GM23338 (cell line): Measurements from ENCODE around the gene ARL14EP. TPM values are rescaled to one million over a fixed set of nuclear protein-coding genes. Genes with fewer than 3 reads are reported as not detected.

Experiments used
- ATAC-seq: fragments of 200-7000 bp; cut with Tn5 transposase; 3 replicates; pipeline ENCODE4 v1.9.1; 2020
- DNase-seq: peaks from one replicate; pipeline ENCODE4 v3.0.0-alpha.2; 2015; ENCODE audit warnings: low spot score
- H2AFZ ChIP-seq: fragments of 200-600 bp; sonication (generic); 2 replicates; pipeline ENCODE4 v1.8.0; 2016; ENCODE audit warnings: antibody characterized with exemption, mild to moderate bottlenecking, moderate library complexity
- H3F3A ChIP-seq: fragments of 200-600 bp; sonication (generic); replicated peaks from 2 replicates; pipeline ENCODE4 v1.8.0; 2017; ENCODE audit warnings: antibody characterized with exemption, mixed run types, low read depth
- H3K27ac ChIP-seq: fragments of 200-600 bp; sonication (generic); 2 replicates; pipeline ENCODE4 v1.6.1; 2016; ENCODE audit warnings: low read depth
- H3K27me3 ChIP-seq: fragments of 200-600 bp; sonication (generic); 2 replicates; pipeline ENCODE4 v1.8.0; 2016; ENCODE audit warnings: mild to moderate bottlenecking, mixed run types, moderate library complexity; ENCODE audit not compliant: insufficient read depth
- H3K36me3 ChIP-seq: fragments of 200-600 bp; sonication (generic); 2 replicates; pipeline ENCODE4 v1.8.0; 2016; ENCODE audit warnings: mild to moderate bottlenecking; ENCODE audit not compliant: insufficient read depth
- H3K4me1 ChIP-seq: fragments of 200-600 bp; sonication (generic); 2 replicates; pipeline ENCODE4 v1.8.0; 2016; ENCODE audit warnings: mild to moderate bottlenecking, moderate library complexity; ENCODE audit not compliant: insufficient read depth
- H3K4me2 ChIP-seq: fragments of 200-600 bp; sonication (generic); 2 replicates; pipeline ENCODE4 v1.7.1; 2017; ENCODE audit warnings: mixed run types
- H3K4me3 ChIP-seq: fragments of 200-600 bp; sonication (generic); 2 replicates; pipeline ENCODE4 v1.6.1; 2016; ENCODE audit warnings: mixed run types
- H3K79me2 ChIP-seq: fragments of 200-600 bp; sonication (generic); replicated peaks from 2 replicates; pipeline ENCODE4 v1.8.0; 2017; ENCODE audit warnings: mild to moderate bottlenecking; ENCODE audit not compliant: insufficient read depth
- H3K9me2 ChIP-seq: fragments of 200-600 bp; sonication (generic); 2 replicates; pipeline ENCODE4 v1.8.0; 2017; ENCODE audit not compliant: insufficient read depth
- H4K20me1 ChIP-seq: fragments of 200-600 bp; sonication (generic); replicated peaks from 2 replicates; pipeline ENCODE4 v1.8.0; 2017; ENCODE audit warnings: mild to moderate bottlenecking; ENCODE audit not compliant: insufficient read depth
- H3K27ac Mint-ChIP-seq: 2 replicates; pipeline ENCODE4 v1.8.0; 2020; ENCODE audit warnings: inconsistent platforms, mild to moderate bottlenecking, moderate library complexity, mixed read lengths
- H3K27me3 Mint-ChIP-seq: 3 replicates; pipeline ENCODE4 v1.8.0; 2022; ENCODE audit warnings: low read depth, mild to moderate bottlenecking, moderate library complexity, mixed read lengths, inconsistent platforms; ENCODE audit not compliant: insufficient read depth, poor library complexity
- H3K36me3 Mint-ChIP-seq: 3 replicates; pipeline ENCODE4 v1.8.0; 2021; ENCODE audit warnings: low read depth, mild to moderate bottlenecking, inconsistent platforms, moderate library complexity, mixed read lengths
- H3K4me1 Mint-ChIP-seq: 3 replicates; pipeline ENCODE4 v1.8.0; 2020; ENCODE audit warnings: mild to moderate bottlenecking, inconsistent platforms, mixed read lengths
- H3K4me3 Mint-ChIP-seq: 3 replicates; pipeline ENCODE4 v1.8.0; 2021; ENCODE audit warnings: moderate library complexity, mild to moderate bottlenecking, inconsistent platforms, mixed read lengths
- H3K9me3 Mint-ChIP-seq: 3 replicates; pipeline ENCODE4 v1.8.0; 2020; ENCODE audit warnings: moderate library complexity, mild to moderate bottlenecking, inconsistent platforms, mixed read lengths
- CREB1 ChIP-seq: fragments of 250-450 bp; sonication (Bioruptor Pico); IDR thresholded peaks from 2 replicates; pipeline ENCODE4 v1.5.0; 2020; ENCODE audit warnings: low read depth, mild to moderate bottlenecking, moderate library complexity
- CTCF ChIP-seq, 2 experiments: fragments of 200-600 bp in 1 of 2; sonication (generic) in 1 of 2; conservative IDR thresholded peaks; 2 replicates each; pipeline versions ENCODE4 v1.5.1 to v1.6.1; 2016 to 2017; ENCODE audit warnings: antibody characterized with exemption in 2 of 2, low read depth in 2 of 2, mild to moderate bottlenecking in 2 of 2, moderate library complexity in 1 of 2
- ETS1 ChIP-seq: IDR thresholded peaks from 2 replicates; pipeline ENCODE4 v1.6.1; 2016; ENCODE audit warnings: antibody characterized with exemption
- EZH2 ChIP-seq: fragments of 200-600 bp; sonication (generic); IDR thresholded peaks from one replicate; pipeline ENCODE4 v1.8.0; 2017; ENCODE audit warnings: antibody characterized with exemption, mild to moderate bottlenecking, low read depth; ENCODE audit not compliant: unreplicated experiment
- EZH2phosphoT487 ChIP-seq: fragments of 200-600 bp; sonication (generic); IDR thresholded peaks from one replicate; pipeline ENCODE4 v1.8.1; 2018; ENCODE audit warnings: antibody characterized with exemption; ENCODE audit not compliant: unreplicated experiment
- JUNB ChIP-seq: IDR thresholded peaks from one replicate; pipeline ENCODE4 v1.6.1; 2016; ENCODE audit warnings: antibody characterized with exemption; ENCODE audit not compliant: unreplicated experiment
- POLR2AphosphoS5 ChIP-seq: IDR thresholded peaks from 2 replicates; pipeline ENCODE4 v1.6.1; 2016; ENCODE audit warnings: antibody characterized with exemption, low read depth
- STAT1 ChIP-seq: IDR thresholded peaks from one replicate; pipeline ENCODE4 v1.6.1; 2016; ENCODE audit warnings: antibody characterized with exemption; ENCODE audit not compliant: unreplicated experiment
- ZNF114 ChIP-seq: fragments of 250-450 bp; sonication (Bioruptor Pico); IDR thresholded peaks from 2 replicates; pipeline ENCODE4 v1.5.0; 2020; ENCODE audit warnings: mild to moderate bottlenecking, moderate library complexity
- ZNF331 ChIP-seq: fragments of 250-450 bp; sonication (Bioruptor Pico); IDR thresholded peaks from 2 replicates; pipeline ENCODE4 v1.5.0; 2020; ENCODE audit warnings: low read depth, mild to moderate bottlenecking, moderate library complexity
- ZNF462 ChIP-seq: fragments of 250-450 bp; sonication (Bioruptor Pico); IDR thresholded peaks from 2 replicates; pipeline ENCODE4 v1.5.0; 2020; ENCODE audit warnings: mild to moderate bottlenecking, moderate library complexity
- polyA plus RNA-seq: library from polyadenylated mRNA; unstranded; fragments of >200 nt; fragmentation: Nextera tagmentation; extraction: Ambion mirVana; gene quantifications from 2 replicates; pipeline ENCODE4 v1.2.1, GENCODE V29; 2016
- total RNA-seq: library from RNA; depleted of rRNA; stranded (reverse); fragments of >200 nt; shearing (Covaris generic); gene quantifications from 2 replicates; pipeline ENCODE4 v1.2.3, GENCODE V29; 2014

ARL14EP gene
- total and polyA plus RNA-seq, 2 experiments from 2014 or later, result 33.4 to 62.0 TPM

- H3K4me2 ChIP-seq, result no peak overlapping the region
- H3K27me3 Mint-ChIP-seq, result peaks cover 6% of the 10 kb centered on the region
- H4K20me1 ChIP-seq, result peaks cover 14% of the 10 kb centered on the region
- peaks cover 22% of the 10 kb centered on the region for H3K4me1 Mint-ChIP-seq
- H3K27me3 ChIP-seq, result no peaks in the 10 kb centered on the region
- H3K4me3 Mint-ChIP-seq, result no peak overlapping the region
- H3K36me3 ChIP-seq, result no peaks in the 10 kb centered on the region
- ATAC-seq (no peak), DNase-seq (no peak)
- peaks cover 15% of the 10 kb centered on the region for H3K4me1 ChIP-seq
- H3K4me3 ChIP-seq, result no peak overlapping the region
- no peak overlapping the region for H3K27ac ChIP-seq
- H3K9me2 ChIP-seq, result no peaks in the 10 kb centered on the region
- no peaks in the 10 kb centered on the region for H3F3A ChIP-seq
- H2AFZ ChIP-seq, result no peak overlapping the region
- no peaks in the 10 kb centered on the region for H3K9me3 Mint-ChIP-seq
- H3K79me2 ChIP-seq, result peaks cover 82% of the 10 kb centered on the region
- peaks cover 4% of the 10 kb centered on the region; the same call in 2 of the 3 replicates for H3K36me3 Mint-ChIP-seq
- no peak overlapping the region for H3K27ac Mint-ChIP-seq
- TF ChIP-seq EZH2phosphoT487, result no peak
These were observed 3.3 kb downstream of the ARL14EP start for GRCh38 chr11:30326114-30326778.

GRCh38 chr11:30326906-30327305 lies 4.0 kb downstream of the ARL14EP start:
- Histone ChIP-seq H4K20me1 (peaks cover 14% of the 10 kb centered on the region), H3K27ac (no peak overlapping the region), H3K27me3 (no peaks in the 10 kb centered on the region), H3K36me3 (no peaks in the 10 kb centered on the region; the same call in 1 of the 2 replicates), H3K4me2 (no peak overlapping the region), H3K4me1 (peaks cover 15% of the 10 kb centered on the region), H2AFZ (no peak overlapping the region), H3K79me2 (peaks cover 83% of the 10 kb centered on the region), H3F3A (no peaks in the 10 kb centered on the region), H3K4me3 (no peak overlapping the region), H3K9me2 (no peaks in the 10 kb centered on the region)
- no peaks in the 10 kb centered on the region for H3K9me3 Mint-ChIP-seq
- peaks cover 21% of the 10 kb centered on the region for H3K4me1 Mint-ChIP-seq
- ATAC-seq (no peak), DNase-seq (no peak)
- no peak overlapping the region for H3K4me3 Mint-ChIP-seq
- peaks cover 7% of the 10 kb centered on the region; the same call in 2 of the 3 replicates for H3K36me3 Mint-ChIP-seq
- no peak overlapping the region for H3K27ac Mint-ChIP-seq
- H3K27me3 Mint-ChIP-seq, result peaks cover 6% of the 10 kb centered on the region
- TF ChIP-seq CTCF (conservative IDR thresholded peaks at IDR 0.05; ENCODE audit: low read depth in 2 of 2), result no peak
- TF ChIP-seq ETS1, result no peak
- no peak for TF ChIP-seq ZNF114
- TF ChIP-seq JUNB, result no peak
- TF ChIP-seq STAT1, result no peak
- no peak for TF ChIP-seq EZH2
- TF ChIP-seq EZH2phosphoT487, result no peak
- TF ChIP-seq POLR2AphosphoS5, result no peak
- no peak for TF ChIP-seq CREB1 (CRISPR knock-in tag)
- TF ChIP-seq ZNF331 (CRISPR knock-in tag), result no peak
- no peak for TF ChIP-seq ZNF462 (CRISPR knock-in tag)
